HepG2 (cell line): ENCODE results near the gene NAB2. TPM values are rescaled to one million over a fixed set of nuclear protein-coding genes. Genes with fewer than 3 reads are reported as not detected.

Experiments used
- DPF2 ChIP-seq: sonication (generic); formaldehyde crosslinking; IDR thresholded peaks from 2 replicates; pipeline ENCODE4 v1.4.0; 2020; ENCODE audit warnings: mild to moderate bottlenecking, low read depth, missing genetic modification reagents, borderline replicate concordance
- HDAC6 ChIP-seq: fragments of 200-600 bp; sonication (generic); IDR thresholded peaks from 2 replicates; pipeline ENCODE4 v1.7.0; 2017; ENCODE audit warnings: mild to moderate bottlenecking, antibody characterized with exemption, low read length, low read depth
- POLR2G ChIP-seq: fragments of 200-400 bp; formaldehyde crosslinking; IDR thresholded peaks from 2 replicates; pipeline ENCODE4 v1.6.1; 2018; ENCODE audit warnings: mild to moderate bottlenecking, low read depth, low read length, moderate library complexity
- ZNF138 ChIP-seq: sonication (generic); formaldehyde crosslinking; IDR thresholded peaks from 2 replicates; pipeline ENCODE4 v1.5.0; 2020; ENCODE audit warnings: mild to moderate bottlenecking, low read depth, missing genetic modification reagents
- ZNF607 ChIP-seq: sonication (generic); formaldehyde crosslinking; IDR thresholded peaks from 2 replicates; pipeline ENCODE4 v1.5.1; 2020; ENCODE audit warnings: missing genetic modification reagents, mild to moderate bottlenecking, borderline replicate concordance
- ZNF761 ChIP-seq: sonication (generic); formaldehyde crosslinking; conservative IDR thresholded peaks from 2 replicates; pipeline ENCODE4 v1.4.0; 2020; ENCODE audit warnings: mild to moderate bottlenecking, missing genetic modification reagents
- polyA plus RNA-seq, 8 experiments: library from polyadenylated mRNA; depleted of rRNA in 3 of 8; stranded (reverse) in 7 of 8; unstranded in 1 of 8; fragments of >200 nt; fragmentation: Illumina TruSeq in 4 of 8; extraction: Trizol in 4 of 8; gene quantifications; 2 replicates each; pipeline versions ENCODE4 v1.2.1 to v1.2.3, GENCODE V29; 2011 to 2016; ENCODE audit warnings: low read depth in 4 of 8, missing spikeins in 1 of 8, mixed read lengths in 1 of 8; ENCODE audit not compliant: insufficient read depth in 1 of 8
- total RNA-seq, 5 experiments: library from RNA; depleted of rRNA; stranded (reverse); fragments of >200 nt; fragmentation: Illumina TruSeq; extraction: Trizol; gene quantifications; 2 replicates each; pipeline ENCODE4 v1.2.3, GENCODE V29; 2016; ENCODE audit warnings: low read depth in 1 of 5
- TF ChIP-seq, protein P1 (sequence below): sonication (generic); formaldehyde crosslinking; IDR thresholded peaks from 2 replicates; pipeline ENCODE4 v1.4.0; 2020; ENCODE audit warnings: mild to moderate bottlenecking, missing genetic modification reagents
- TF ChIP-seq, protein P2 (sequence below): sonication (generic); formaldehyde crosslinking; IDR thresholded peaks from 2 replicates; pipeline ENCODE4 v1.4.0; 2020; ENCODE audit warnings: missing genetic modification reagents
- TF ChIP-seq, protein P3 (sequence below): sonication (generic); formaldehyde crosslinking; conservative IDR thresholded peaks from 2 replicates; pipeline ENCODE4 v1.4.0; 2020; ENCODE audit warnings: mild to moderate bottlenecking, missing genetic modification reagents, moderate library complexity
- TF ChIP-seq, protein P4 (sequence below): IDR thresholded peaks from 2 replicates; pipeline ENCODE4 v1.6.1; 2012; ENCODE audit warnings: low read length, improper control_type of control experiment
- TF ChIP-seq, protein P5 (sequence below): sonication (generic); formaldehyde crosslinking; IDR thresholded peaks from 2 replicates; pipeline ENCODE4 v1.8.0; 2022; ENCODE audit warnings: low read depth, missing genetic modification reagents

The NAB2 gene
- total and polyA plus RNA-seq, 2 of the 13 experiments (the other 11 are each of a cell fraction or from before 2014, with no cell fraction given) = 11.7 to 12.9 TPM

DNA sequence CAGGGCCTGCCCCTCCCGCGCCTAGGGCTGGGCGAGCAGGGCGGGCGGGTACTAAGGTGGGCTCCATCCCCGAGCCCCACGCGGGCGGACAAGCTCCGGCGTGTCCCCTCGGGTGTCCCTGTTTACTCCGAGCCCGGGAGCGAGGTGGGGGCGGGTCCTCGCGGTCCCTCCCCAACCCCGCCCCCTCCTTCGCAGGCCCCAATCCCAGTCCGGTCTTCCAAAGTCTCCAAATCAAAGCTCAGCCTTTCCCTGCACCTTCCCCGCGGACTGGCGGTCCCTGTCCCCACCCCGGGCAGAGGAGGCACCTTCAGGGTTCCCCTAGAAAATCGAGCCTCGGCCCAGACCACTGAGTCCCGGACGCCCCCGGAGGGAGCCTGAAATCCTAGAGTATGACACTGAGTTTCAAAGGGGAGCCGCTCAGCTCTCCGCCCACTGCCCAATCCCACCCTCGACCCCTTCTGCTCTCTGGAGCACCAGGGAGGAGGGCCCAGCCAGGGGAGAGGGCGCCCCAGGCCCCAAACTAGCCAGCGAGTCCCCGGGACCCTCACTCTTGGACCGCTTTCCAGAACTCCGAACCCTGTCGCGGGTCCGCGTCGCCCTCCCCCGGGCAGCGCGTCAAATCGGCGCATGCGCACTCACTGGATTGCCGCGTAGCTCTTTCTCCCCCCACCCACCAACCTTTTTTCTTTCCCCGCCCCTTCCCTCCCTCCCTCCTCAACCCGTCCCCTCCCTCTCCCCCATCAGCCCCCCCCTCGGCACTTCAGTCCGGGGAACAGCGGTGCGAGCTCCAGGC lies 39.0 kb downstream of the NAB2 start, which contains the start of gene LRP1 (continued):
- TF ChIP-seq DPF2 (no peak), ZNF138 (CRISPR knock-in tag) (no peak), ZNF761 (CRISPR knock-in tag) (0 out of 2 replicates have a peak, but pooled peaks have one; percentile 48), ZNF607 (peak; percentile 74; the same call in 1 of the 2 replicates), HDAC6 (no peak), POLR2G (peak; percentile 80)
- TF ChIP-seq, protein P1, sequence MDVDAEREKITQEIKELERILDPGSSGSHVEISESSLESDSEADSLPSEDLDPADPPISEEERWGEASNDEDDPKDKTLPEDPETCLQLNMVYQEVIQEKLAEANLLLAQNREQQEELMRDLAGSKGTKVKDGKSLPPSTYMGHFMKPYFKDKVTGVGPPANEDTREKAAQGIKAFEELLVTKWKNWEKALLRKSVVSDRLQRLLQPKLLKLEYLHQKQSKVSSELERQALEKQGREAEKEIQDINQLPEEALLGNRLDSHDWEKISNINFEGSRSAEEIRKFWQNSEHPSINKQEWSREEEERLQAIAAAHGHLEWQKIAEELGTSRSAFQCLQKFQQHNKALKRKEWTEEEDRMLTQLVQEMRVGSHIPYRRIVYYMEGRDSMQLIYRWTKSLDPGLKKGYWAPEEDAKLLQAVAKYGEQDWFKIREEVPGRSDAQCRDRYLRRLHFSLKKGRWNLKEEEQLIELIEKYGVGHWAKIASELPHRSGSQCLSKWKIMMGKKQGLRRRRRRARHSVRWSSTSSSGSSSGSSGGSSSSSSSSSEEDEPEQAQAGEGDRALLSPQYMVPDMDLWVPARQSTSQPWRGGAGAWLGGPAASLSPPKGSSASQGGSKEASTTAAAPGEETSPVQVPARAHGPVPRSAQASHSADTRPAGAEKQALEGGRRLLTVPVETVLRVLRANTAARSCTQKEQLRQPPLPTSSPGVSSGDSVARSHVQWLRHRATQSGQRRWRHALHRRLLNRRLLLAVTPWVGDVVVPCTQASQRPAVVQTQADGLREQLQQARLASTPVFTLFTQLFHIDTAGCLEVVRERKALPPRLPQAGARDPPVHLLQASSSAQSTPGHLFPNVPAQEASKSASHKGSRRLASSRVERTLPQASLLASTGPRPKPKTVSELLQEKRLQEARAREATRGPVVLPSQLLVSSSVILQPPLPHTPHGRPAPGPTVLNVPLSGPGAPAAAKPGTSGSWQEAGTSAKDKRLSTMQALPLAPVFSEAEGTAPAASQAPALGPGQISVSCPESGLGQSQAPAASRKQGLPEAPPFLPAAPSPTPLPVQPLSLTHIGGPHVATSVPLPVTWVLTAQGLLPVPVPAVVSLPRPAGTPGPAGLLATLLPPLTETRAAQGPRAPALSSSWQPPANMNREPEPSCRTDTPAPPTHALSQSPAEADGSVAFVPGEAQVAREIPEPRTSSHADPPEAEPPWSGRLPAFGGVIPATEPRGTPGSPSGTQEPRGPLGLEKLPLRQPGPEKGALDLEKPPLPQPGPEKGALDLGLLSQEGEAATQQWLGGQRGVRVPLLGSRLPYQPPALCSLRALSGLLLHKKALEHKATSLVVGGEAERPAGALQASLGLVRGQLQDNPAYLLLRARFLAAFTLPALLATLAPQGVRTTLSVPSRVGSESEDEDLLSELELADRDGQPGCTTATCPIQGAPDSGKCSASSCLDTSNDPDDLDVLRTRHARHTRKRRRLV = no peak
- TF ChIP-seq, protein P2, sequence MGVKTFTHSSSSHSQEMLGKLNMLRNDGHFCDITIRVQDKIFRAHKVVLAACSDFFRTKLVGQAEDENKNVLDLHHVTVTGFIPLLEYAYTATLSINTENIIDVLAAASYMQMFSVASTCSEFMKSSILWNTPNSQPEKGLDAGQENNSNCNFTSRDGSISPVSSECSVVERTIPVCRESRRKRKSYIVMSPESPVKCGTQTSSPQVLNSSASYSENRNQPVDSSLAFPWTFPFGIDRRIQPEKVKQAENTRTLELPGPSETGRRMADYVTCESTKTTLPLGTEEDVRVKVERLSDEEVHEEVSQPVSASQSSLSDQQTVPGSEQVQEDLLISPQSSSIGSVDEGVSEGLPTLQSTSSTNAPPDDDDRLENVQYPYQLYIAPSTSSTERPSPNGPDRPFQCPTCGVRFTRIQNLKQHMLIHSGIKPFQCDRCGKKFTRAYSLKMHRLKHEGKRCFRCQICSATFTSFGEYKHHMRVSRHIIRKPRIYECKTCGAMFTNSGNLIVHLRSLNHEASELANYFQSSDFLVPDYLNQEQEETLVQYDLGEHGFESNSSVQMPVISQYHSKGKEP = no peak
- TF ChIP-seq, protein P3, sequence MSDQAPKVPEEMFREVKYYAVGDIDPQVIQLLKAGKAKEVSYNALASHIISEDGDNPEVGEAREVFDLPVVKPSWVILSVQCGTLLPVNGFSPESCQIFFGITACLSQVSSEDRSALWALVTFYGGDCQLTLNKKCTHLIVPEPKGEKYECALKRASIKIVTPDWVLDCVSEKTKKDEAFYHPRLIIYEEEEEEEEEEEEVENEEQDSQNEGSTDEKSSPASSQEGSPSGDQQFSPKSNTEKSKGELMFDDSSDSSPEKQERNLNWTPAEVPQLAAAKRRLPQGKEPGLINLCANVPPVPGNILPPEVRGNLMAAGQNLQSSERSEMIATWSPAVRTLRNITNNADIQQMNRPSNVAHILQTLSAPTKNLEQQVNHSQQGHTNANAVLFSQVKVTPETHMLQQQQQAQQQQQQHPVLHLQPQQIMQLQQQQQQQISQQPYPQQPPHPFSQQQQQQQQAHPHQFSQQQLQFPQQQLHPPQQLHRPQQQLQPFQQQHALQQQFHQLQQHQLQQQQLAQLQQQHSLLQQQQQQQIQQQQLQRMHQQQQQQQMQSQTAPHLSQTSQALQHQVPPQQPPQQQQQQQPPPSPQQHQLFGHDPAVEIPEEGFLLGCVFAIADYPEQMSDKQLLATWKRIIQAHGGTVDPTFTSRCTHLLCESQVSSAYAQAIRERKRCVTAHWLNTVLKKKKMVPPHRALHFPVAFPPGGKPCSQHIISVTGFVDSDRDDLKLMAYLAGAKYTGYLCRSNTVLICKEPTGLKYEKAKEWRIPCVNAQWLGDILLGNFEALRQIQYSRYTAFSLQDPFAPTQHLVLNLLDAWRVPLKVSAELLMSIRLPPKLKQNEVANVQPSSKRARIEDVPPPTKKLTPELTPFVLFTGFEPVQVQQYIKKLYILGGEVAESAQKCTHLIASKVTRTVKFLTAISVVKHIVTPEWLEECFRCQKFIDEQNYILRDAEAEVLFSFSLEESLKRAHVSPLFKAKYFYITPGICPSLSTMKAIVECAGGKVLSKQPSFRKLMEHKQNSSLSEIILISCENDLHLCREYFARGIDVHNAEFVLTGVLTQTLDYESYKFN (CRISPR knock-in tag) = peak; percentile 42
- TF ChIP-seq, protein P4, sequence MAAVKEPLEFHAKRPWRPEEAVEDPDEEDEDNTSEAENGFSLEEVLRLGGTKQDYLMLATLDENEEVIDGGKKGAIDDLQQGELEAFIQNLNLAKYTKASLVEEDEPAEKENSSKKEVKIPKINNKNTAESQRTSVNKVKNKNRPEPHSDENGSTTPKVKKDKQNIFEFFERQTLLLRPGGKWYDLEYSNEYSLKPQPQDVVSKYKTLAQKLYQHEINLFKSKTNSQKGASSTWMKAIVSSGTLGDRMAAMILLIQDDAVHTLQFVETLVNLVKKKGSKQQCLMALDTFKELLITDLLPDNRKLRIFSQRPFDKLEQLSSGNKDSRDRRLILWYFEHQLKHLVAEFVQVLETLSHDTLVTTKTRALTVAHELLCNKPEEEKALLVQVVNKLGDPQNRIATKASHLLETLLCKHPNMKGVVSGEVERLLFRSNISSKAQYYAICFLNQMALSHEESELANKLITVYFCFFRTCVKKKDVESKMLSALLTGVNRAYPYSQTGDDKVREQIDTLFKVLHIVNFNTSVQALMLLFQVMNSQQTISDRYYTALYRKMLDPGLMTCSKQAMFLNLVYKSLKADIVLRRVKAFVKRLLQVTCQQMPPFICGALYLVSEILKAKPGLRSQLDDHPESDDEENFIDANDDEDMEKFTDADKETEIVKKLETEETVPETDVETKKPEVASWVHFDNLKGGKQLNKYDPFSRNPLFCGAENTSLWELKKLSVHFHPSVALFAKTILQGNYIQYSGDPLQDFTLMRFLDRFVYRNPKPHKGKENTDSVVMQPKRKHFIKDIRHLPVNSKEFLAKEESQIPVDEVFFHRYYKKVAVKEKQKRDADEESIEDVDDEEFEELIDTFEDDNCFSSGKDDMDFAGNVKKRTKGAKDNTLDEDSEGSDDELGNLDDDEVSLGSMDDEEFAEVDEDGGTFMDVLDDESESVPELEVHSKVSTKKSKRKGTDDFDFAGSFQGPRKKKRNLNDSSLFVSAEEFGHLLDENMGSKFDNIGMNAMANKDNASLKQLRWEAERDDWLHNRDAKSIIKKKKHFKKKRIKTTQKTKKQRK = no peak
- TF ChIP-seq, protein P5, sequence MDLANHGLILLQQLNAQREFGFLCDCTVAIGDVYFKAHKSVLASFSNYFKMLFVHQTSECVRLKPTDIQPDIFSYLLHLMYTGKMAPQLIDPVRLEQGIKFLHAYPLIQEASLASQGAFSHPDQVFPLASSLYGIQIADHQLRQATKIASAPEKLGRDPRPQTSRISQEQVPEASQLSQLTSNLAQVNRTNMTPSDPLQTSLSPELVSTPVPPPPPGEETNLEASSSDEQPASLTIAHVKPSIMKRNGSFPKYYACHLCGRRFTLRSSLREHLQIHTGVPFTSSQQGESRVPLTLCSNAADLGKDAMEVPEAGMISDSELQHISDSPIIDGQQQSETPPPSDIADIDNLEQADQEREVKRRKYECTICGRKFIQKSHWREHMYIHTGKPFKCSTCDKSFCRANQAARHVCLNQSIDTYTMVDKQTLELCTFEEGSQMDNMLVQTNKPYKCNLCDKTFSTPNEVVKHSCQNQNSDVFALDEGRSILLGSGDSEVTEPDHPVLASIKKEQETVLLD (CRISPR knock-in tag) = no peak
